Kidney epithelial cell (primary cell): ENCODE data around the gene RPA1. TPM values are rescaled to one million over a fixed set of nuclear protein-coding genes. Genes with fewer than 3 reads are reported as not detected.
"Not testable (repeated sequence)": the region's sequence is repeated elsewhere in the genome, so short reads cannot be mapped to it uniquely, and the experiment has no call there.

Source experiments
- DNase-seq: peaks from one replicate; pipeline ENCODE4 v3.0.0-alpha.2; 2010; ENCODE audit warnings: low read depth
- H3K27me3 ChIP-seq: 2 replicates; pipeline ENCODE4 v1.6.0; 2011; ENCODE audit warnings: low read length; ENCODE audit not compliant: control insufficient read depth, insufficient read depth
- H3K36me3 ChIP-seq: 2 replicates; pipeline ENCODE4 v1.5.1; 2011; ENCODE audit warnings: low read length; ENCODE audit not compliant: control insufficient read depth, insufficient read depth
- H3K4me3 ChIP-seq: 2 replicates; pipeline ENCODE4 v1.5.1; 2011; ENCODE audit warnings: low read depth, mild to moderate bottlenecking, control low read depth, low read length
- total RNA-seq: library from RNA; depleted of rRNA; stranded (reverse); fragments of >200 nt; gene quantifications from 2 replicates; pipeline ENCODE4 v1.2.3, GENCODE V29; 2015
- TF ChIP-seq, protein P1 (sequence below): IDR thresholded peaks from 2 replicates; pipeline ENCODE4 v1.5.1; 2011; ENCODE audit warnings: mild to moderate bottlenecking, moderate library complexity, low read length, control low read depth, inconsistent platforms; ENCODE audit not compliant: insufficient read depth, poor library complexity, severe bottlenecking

Gene RPA1
- total RNA-seq, 1 donor from 2014 or later, result 30.3 TPM

DNA sequence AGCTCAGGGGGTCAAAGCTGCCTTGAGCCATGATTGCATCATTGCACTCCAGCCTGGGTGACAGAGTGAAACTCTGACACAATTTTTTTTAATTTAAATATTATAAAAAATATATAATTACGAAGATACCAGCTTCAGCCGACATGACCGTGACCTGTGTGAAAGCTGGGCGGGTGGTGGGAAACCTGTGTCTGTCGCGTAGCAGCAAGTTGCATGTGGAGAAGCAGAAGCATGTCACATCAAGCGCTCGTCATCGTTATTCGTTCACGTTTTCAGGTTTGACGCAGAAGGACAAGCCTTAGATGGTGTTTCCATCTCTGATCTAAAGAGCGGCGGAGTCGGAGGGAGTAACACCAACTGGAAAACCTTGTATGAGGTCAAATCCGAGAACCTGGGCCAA lies 53.7 kb downstream of the RPA1 start:
- DNase-seq, result no peak
- TF ChIP-seq, protein P1, sequence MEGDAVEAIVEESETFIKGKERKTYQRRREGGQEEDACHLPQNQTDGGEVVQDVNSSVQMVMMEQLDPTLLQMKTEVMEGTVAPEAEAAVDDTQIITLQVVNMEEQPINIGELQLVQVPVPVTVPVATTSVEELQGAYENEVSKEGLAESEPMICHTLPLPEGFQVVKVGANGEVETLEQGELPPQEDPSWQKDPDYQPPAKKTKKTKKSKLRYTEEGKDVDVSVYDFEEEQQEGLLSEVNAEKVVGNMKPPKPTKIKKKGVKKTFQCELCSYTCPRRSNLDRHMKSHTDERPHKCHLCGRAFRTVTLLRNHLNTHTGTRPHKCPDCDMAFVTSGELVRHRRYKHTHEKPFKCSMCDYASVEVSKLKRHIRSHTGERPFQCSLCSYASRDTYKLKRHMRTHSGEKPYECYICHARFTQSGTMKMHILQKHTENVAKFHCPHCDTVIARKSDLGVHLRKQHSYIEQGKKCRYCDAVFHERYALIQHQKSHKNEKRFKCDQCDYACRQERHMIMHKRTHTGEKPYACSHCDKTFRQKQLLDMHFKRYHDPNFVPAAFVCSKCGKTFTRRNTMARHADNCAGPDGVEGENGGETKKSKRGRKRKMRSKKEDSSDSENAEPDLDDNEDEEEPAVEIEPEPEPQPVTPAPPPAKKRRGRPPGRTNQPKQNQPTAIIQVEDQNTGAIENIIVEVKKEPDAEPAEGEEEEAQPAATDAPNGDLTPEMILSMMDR, result no peak
- no peaks in the 10 kb centered on the region for H3K27me3 ChIP-seq
- H3K4me3 ChIP-seq, result no peak overlapping the region
- H3K36me3 ChIP-seq, result peaks cover 5% of the 10 kb centered on the region

DNA sequence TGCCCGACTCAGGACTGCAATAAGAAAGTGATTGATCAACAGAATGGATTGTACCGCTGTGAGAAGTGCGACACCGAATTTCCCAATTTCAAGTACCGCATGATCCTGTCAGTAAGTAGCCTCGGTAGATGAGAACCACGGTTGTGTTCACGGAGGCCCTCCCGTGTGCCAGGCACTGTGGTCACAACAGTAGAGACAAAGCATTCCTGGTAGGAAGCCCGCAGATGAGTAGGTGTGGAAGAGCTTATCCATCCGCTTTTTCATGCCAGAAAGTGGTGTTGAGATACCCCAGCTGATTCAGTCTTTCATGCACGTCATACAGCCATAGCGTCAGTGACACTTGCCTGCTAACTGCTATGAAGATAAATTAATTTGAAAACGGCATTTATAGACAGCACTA lies 58.9 kb downstream of the RPA1 start:
- Histone ChIP-seq H3K4me3 (no peak overlapping the region), H3K27me3 (no peaks in the 10 kb centered on the region), H3K36me3 (peaks cover 4% of the 10 kb centered on the region)
- no peak for DNase-seq
- TF ChIP-seq, protein P1, result no peak

DNA sequence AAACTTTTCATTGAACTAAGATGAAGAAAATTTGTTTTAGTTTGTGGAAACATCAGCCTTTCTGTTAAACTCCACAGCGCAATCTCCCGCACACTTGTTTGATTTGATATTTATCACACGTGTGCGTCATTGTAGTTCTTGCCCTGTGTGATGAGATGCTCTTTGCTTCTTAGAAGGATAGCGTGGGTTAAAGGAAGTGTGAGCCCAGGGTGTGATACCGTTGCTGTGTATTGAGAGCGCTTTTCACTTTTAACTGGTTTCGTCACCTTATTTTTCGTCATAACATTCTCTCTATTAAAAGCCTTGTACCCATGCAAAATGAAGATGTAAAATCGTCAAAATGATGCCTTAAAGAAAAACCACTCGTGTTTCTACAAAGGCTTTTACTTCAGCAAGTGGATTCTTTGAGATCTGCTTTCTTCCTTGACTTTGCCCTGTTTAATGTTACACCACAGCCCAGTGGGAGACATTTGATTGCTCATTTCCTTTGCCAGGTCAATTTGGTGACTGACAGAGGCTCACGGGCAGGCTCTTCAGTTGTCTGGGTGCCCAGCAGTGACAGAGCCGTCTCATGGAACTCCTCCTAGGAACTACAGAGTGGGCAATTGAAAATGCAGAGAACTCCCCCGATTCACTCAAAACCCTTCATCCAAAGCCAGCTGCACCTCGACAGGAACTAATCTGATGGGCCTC lies 61.1 kb downstream of the RPA1 start:
- H3K27me3 ChIP-seq, result no peaks in the 10 kb centered on the region
- DNase-seq, result no peak
- TF ChIP-seq, protein P1, result no peak
- H3K4me3 ChIP-seq, result no peak overlapping the region
- H3K36me3 ChIP-seq, result peaks cover 1% of the 10 kb centered on the region

DNA sequence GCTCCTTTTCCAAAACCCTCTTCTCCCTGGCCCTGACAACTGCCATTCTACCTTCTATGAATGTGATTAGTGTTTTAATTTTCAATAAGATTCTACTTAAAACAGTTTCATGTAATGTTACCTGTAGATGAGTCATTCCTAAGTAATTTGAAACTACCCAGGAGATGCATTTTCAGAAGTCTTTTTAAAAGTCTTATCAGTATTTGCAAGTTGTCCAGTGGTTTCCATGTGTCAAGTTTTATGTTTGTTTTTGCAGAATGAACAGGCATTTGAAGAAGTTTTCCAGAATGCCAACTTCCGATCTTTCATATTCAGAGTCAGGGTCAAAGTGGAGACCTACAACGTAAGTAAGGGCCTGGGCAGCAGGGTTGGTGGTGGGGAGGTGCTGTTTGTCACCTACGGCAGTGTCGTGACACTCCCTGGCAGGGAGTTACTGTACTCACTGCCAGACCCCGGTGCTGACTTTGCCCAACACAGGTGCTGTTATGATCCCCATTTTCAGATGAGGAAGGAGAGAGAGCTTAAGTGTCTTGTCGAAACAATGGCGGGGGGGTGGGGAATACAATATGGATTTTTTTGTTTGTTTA lies 65.0 kb downstream of the RPA1 start:
- no peak for DNase-seq
- no peaks in the 10 kb centered on the region for H3K27me3 ChIP-seq
- H3K36me3 ChIP-seq, result no peaks in the 10 kb centered on the region
- H3K4me3 ChIP-seq, result no peak overlapping the region
- TF ChIP-seq, protein P1, result no peak

DNA sequence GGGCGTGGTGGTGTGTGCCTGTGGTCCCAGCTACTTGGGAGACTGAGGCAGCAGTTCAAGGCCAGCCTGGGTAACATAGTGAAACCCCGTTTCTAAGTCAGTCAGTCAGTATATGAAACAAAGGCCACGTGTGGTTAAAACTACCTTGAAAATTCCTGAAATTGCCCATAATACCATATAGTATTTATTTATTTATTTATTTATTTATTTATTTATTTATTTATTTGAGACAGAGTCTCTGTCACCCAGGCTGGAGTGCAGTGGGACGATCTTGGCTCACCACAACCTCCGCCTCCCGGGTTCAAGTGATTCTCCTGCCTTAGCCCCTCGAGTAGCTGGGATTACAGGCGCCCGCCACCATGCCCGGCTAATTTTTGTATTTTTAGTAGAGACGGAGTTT lies 65.7 kb downstream of the RPA1 start:
- not testable (repeated sequence) for H3K36me3 ChIP-seq, DNase-seq, H3K4me3 ChIP-seq, H3K27me3 ChIP-seq

DNA sequence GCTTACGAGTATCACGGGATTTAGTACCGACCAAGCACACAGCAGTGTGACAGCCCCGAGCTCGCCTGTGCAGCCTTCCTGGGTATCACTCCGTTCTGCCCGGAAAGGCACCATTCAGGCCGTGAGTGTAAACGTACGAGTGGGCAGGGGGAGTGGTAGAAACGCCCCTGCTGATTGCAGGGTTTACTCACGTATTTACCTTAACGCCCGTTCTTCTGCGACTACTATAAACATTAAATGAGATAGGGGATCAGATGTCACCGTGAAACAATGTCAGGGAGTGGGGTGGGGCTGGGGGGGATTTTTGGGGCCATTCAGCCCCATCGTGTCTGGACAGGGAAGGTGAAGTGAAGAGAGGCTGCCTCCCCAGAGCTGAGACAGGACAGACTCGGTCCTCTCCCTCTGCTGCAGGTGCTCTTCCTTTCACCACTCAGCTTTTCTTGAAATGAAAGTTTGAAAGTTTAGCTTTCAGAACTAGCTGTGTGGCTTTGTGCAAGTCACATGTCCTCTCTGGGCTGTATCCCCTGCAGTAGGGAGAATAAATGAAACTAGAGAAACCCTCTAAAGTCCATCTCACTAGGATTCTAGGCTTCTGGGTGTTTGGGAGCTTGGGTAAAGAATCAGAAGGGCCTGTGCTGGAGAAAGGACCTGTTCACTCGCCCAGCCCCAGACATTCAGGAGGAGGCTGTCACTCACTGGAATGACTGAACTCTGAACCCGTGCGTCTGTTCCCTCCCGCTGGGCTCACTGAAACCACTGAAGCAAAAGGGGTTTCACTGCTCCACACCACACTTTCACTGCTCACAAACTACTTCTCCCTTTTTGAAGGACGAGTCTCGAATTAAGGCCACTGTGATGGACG lies 66.7 kb downstream of the RPA1 start:
- no peak for DNase-seq
- TF ChIP-seq, protein P1, result no peak
- Histone ChIP-seq H3K27me3 (no peaks in the 10 kb centered on the region), H3K4me3 (no peak overlapping the region), H3K36me3 (no peaks in the 10 kb centered on the region)
